Measurements from ENCODE around the gene CCM2. TPM values are rescaled to one million over a fixed set of nuclear protein-coding genes. Genes with fewer than 3 reads are reported as not detected.
A peak's percentile ranks its signal among the peaks of the same experiment; 100 is the strongest.

The CCM2 gene
- total RNA-seq, 1 donor from 2014 or later: 62.0 TPM

GRCh38 chr7:45087301-45088145, 87.5 kb downstream of the CCM2 start:
- H3K4me3 Mint-ChIP-seq (ENCODE audit: unreplicated experiment): peak overlapping the region; percentile 73
- no peaks in the 10 kb centered on the region for H3K9me3 ChIP-seq (ENCODE audit: insufficient read depth, low read depth, low read length)
- peaks cover 6% of the 10 kb centered on the region for H3K4me1 ChIP-seq (ENCODE audit: insufficient read depth, low read length)
- H4K20me1 ChIP-seq (ENCODE audit: insufficient read depth, low read length): peaks cover 7% of the 10 kb centered on the region
- H3K4me3 ChIP-seq (ENCODE audit: insufficient read depth, low read depth, low read length): peak overlapping the region; percentile 50
- no peak overlapping the region for H3K27ac ChIP-seq (ENCODE audit: low read depth, low read length)
- H3K4me2 ChIP-seq (ENCODE audit: low read length): peak overlapping the region; percentile 92
- no peaks in the 10 kb centered on the region for H3K9me3 Mint-ChIP-seq (ENCODE audit: unreplicated experiment)
- H3K36me3 ChIP-seq (ENCODE audit: insufficient read depth, low read length): no peaks in the 10 kb centered on the region
- DNase-seq (ENCODE audit: low read depth) (no peak), FAIRE-seq (no peak)
- H3K9ac ChIP-seq (ENCODE audit: low read length): no peak overlapping the region
- TF ChIP-seq CTCF (IDR thresholded peaks at IDR 0.05; ENCODE audit: insufficient read depth, low read depth, low read length) (no peak), EZH2 (IDR thresholded peaks at IDR 0.05; ENCODE audit: insufficient read depth, low read length) (no peak)
- no peak overlapping the region for H3K27ac Mint-ChIP-seq (ENCODE audit: unreplicated experiment)
- H2AFZ ChIP-seq (ENCODE audit: low read depth, low read length): no peak overlapping the region
- peaks cover 4% of the 10 kb centered on the region for H3K4me1 Mint-ChIP-seq (ENCODE audit: low read depth, unreplicated experiment)
- H3K79me2 ChIP-seq (ENCODE audit: insufficient read depth, low read length): no peaks in the 10 kb centered on the region
- H3K36me3 Mint-ChIP-seq (ENCODE audit: low read depth, unreplicated experiment): peaks cover 2% of the 10 kb centered on the region
- H3K27me3 ChIP-seq (ENCODE audit: insufficient read depth, low read length): no peaks in the 10 kb centered on the region
- H3K27me3 Mint-ChIP-seq (ENCODE audit: low read depth, unreplicated experiment): no peaks in the 10 kb centered on the region

- H4K20me1 ChIP-seq (ENCODE audit: insufficient read depth, low read length): peaks cover 7% of the 10 kb centered on the region
- no peaks in the 10 kb centered on the region for H3K9me3 Mint-ChIP-seq (ENCODE audit: unreplicated experiment)
- no peaks in the 10 kb centered on the region for H3K27me3 ChIP-seq (ENCODE audit: insufficient read depth, low read length)
- peak overlapping the region; percentile 73 for H3K4me3 Mint-ChIP-seq (ENCODE audit: unreplicated experiment)
- no peak overlapping the region for H3K27ac ChIP-seq (ENCODE audit: low read depth, low read length)
- H3K4me1 ChIP-seq (ENCODE audit: insufficient read depth, low read length): peaks cover 6% of the 10 kb centered on the region
- H3K4me2 ChIP-seq (ENCODE audit: low read length): peak overlapping the region; percentile 92
- H2AFZ ChIP-seq (ENCODE audit: low read depth, low read length): peak overlapping the region; percentile 47
- H3K4me3 ChIP-seq (ENCODE audit: insufficient read depth, low read depth, low read length): peak overlapping the region; percentile 50
- no peak for DNase-seq (ENCODE audit: low read depth)
- FAIRE-seq: no peak
- TF ChIP-seq CTCF (IDR thresholded peaks at IDR 0.05; ENCODE audit: insufficient read depth, low read depth, low read length) (no peak), EZH2 (IDR thresholded peaks at IDR 0.05; ENCODE audit: insufficient read depth, low read length) (no peak)
- no peaks in the 10 kb centered on the region for H3K9me3 ChIP-seq (ENCODE audit: insufficient read depth, low read depth, low read length)
- peak overlapping the region; percentile 64 for H3K9ac ChIP-seq (ENCODE audit: low read length)
- no peaks in the 10 kb centered on the region for H3K27me3 Mint-ChIP-seq (ENCODE audit: low read depth, unreplicated experiment)
- H3K36me3 ChIP-seq (ENCODE audit: insufficient read depth, low read length): no peaks in the 10 kb centered on the region
- peaks cover 9% of the 10 kb centered on the region for H3K4me1 Mint-ChIP-seq (ENCODE audit: low read depth, unreplicated experiment)
- no peak overlapping the region for H3K27ac Mint-ChIP-seq (ENCODE audit: unreplicated experiment)
- H3K36me3 Mint-ChIP-seq (ENCODE audit: low read depth, unreplicated experiment): peaks cover 2% of the 10 kb centered on the region
- no peaks in the 10 kb centered on the region for H3K79me2 ChIP-seq (ENCODE audit: insufficient read depth, low read length)
Observed at GRCh38 chr7:45088146-45088701, 88.2 kb downstream of the CCM2 start.

Data from astrocyte (in vitro differentiated cells and primary cell).